Measurements from ENCODE around the gene KLHDC7B.

KLHDC7B gene

DNA sequence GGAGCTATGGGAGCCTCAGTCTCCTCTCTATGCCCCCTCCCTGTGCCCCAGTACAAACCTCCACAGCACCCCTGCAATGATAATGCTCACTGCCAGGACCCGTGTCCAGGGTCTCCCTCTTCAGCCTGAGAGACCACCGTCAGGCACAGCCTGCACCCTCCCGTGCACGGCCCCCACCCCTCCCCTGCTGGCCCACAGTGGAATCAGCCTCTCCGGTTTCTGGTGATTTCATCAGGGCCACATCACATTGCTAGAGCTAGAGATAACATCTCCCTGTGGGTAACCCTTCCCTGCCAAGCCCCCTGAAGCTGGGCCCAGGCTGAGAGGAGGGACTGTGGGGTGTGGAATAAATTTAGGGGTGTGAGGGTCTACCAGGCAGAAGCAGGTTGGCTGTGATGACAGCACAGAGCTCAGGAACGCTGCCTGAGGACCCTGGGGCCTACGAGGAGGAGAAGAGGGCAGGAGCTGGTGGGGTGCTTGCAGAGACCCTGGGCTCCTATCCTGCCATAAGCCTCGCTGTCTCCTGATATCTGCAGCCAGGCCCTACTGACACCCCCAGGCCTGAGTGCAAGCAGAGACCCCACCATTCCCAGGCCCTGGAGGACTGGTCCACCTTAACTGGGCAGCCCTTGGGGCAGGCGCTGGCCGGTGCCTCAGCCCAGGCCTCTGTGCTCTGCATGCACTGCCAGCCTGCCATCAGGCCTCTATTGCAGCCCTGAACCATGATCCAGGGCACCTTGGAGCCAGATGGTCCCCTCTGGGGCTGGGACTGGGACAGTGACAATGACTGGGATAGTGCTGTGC lies at the start of gene KLHDC7B:
KLHDC7B (plus strand) TSS at position 378 of the 804 bp plus-strand sequence; CDS start at position 723, 345 bp downstream.
- TF ChIP-seq GATA2 (IDR thresholded peaks at IDR 0.05; ENCODE audit: low read depth, low read length) (peak; percentile 96), GATA3 (IDR thresholded peaks at IDR 0.05; ENCODE audit: low read depth, low read length) (peak; percentile 54; the same call in 1 of the 2 replicates)

DNA sequence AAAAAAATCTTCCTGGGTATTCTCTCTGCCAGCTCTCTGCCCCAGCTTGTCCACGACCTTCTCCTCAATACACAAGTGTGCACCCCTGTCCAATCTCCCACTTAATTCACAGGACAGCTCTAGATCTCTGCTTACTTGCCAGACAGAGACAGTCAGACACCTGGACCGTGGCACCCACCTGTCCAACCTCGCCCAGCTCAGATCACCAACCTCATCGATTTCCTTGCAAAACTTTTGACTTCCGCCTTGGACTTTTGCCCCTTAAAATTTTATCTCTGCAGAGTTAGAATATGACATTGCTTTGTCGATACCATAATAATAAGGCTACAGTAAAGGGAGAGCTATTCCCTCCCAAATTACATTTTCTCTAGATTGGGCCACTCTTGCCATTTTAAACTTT lies 48.6 kb upstream of the KLHDC7B start:
- TF ChIP-seq GATA3 (IDR thresholded peaks at IDR 0.05; ENCODE audit: low read depth, low read length) = no peak
- no peak for TF ChIP-seq GATA2 (IDR thresholded peaks at IDR 0.05; ENCODE audit: low read depth, low read length)

DNA sequence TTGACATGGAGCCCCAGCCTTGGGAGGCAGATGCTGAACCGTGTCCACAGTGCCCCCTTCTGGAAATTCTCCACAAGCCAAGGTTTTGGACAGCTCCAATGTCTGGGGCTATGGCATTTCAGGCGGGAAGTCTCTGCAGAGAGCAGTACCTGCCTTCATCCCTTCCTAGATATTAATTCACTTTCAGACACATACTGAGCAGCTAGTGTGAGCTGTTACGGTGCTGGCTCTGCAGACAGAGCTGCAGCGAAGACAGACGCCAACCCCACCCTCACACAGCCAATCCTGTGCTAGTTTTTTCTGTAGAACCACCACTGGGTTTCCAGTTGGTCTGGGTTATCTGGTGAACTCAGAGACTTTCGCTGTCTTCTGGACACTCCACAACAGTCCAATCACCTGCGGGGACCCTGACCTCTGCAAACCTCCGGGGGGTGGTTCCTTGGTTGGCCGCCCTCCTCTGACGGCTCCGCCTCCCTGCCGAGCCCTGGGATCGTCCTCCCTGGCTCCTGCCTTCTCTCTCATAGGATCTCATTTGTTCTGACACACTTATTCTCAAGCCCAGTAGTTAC lies 47.3 kb upstream of the KLHDC7B start:
- TF ChIP-seq GATA3 (IDR thresholded peaks at IDR 0.05; ENCODE audit: low read depth, low read length) (no peak), GATA2 (IDR thresholded peaks at IDR 0.05; ENCODE audit: low read depth, low read length) (no peak)

- TF ChIP-seq GATA3 (IDR thresholded peaks at IDR 0.05; ENCODE audit: low read depth, low read length) (no peak), GATA2 (IDR thresholded peaks at IDR 0.05; ENCODE audit: low read depth, low read length) (no peak)
Observed at GRCh38 chr22:50500452-50500851, 45.2 kb upstream of the KLHDC7B start.

DNA sequence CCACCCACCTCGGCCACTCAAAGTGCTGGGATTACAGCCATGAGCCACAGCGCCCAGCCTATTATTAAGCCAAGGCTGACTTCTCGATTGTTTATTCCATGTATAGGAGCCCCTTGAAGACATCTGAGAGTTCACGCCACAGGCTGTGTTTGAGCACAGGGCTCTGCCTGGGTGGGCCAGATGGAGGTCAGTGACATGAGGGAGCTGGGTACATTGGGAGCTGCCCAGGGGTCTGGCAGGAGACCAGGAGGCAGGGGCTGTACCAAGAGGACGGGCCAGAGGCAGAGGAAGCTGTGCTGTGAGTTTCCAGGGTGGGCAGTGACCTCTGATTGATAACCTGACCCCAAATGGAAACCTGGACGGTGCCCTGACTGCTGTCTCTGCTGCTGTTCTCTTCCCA lies 43.6 kb upstream of the KLHDC7B start:
- TF ChIP-seq GATA3 (IDR thresholded peaks at IDR 0.05; ENCODE audit: low read depth, low read length) (no peak), GATA2 (IDR thresholded peaks at IDR 0.05; ENCODE audit: low read depth, low read length) (no peak)

DNA sequence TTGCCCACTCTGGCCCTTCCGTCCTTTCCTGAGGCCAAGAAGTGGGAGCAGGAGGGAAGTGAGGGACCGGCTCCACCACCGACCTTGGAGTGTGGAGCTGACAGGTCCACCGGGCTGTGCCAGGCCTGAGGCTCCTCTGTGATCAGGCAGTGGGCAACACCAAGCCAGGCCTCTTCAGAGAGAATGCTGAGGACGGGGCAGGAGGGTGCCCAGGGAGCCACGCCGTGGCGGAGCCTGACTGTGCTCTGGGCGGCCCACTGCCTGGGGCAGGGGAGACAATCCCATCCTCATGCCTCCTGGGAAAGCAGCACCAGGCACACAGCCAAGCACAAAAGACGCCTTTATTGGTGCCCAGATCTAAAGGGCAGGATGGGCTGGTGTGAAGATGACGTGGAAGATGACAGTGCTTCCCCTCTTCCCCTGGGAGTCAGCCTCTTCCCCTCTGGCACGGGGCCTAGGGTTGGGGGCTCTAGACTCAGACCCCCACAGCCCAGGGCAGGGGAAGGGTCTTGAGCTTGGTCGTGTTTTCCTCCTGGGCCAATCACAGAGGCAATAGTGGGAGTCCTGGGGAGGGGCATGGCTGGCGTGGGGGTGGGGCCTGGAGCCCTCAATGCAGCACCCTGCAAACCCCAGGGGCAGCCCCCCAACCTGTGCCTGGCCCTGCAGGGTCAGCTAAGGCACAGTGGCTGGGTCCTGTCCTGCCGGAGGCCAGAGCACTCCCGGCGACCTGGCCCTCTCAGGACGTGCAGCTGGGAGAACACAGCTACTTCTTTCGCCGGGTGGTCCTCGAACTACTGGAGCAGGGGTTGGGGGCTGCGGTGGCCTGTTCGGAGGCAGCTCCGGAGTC lies 42.8 kb upstream of the KLHDC7B start:
- TF ChIP-seq GATA3 (IDR thresholded peaks at IDR 0.05; ENCODE audit: low read depth, low read length) = no peak

- TF ChIP-seq GATA3 (IDR thresholded peaks at IDR 0.05; ENCODE audit: low read depth, low read length) (no peak), GATA2 (IDR thresholded peaks at IDR 0.05; ENCODE audit: low read depth, low read length) (no peak)
Observed at GRCh38 chr22:50503475-50504145, 42.1 kb upstream of the KLHDC7B start.

- TF ChIP-seq GATA3 (IDR thresholded peaks at IDR 0.05; ENCODE audit: low read depth, low read length) (no peak), GATA2 (IDR thresholded peaks at IDR 0.05; ENCODE audit: low read depth, low read length) (no peak)
Observed at GRCh38 chr22:50504369-50505211, 41.1 kb upstream of the KLHDC7B start.

GRCh38 chr22:50505276-50505775 lies 40.4 kb upstream of the KLHDC7B start:
- no peak for TF ChIP-seq GATA3 (IDR thresholded peaks at IDR 0.05; ENCODE audit: low read depth, low read length)
- TF ChIP-seq GATA2 (IDR thresholded peaks at IDR 0.05; ENCODE audit: low read depth, low read length) = no peak

- no peak for TF ChIP-seq GATA3 (IDR thresholded peaks at IDR 0.05; ENCODE audit: low read depth, low read length)
Observed at GRCh38 chr22:50505776-50506610, 39.7 kb upstream of the KLHDC7B start.

GRCh38 chr22:50506611-50507420 lies 38.9 kb upstream of the KLHDC7B start:
- TF ChIP-seq GATA2 (IDR thresholded peaks at IDR 0.05; ENCODE audit: low read depth, low read length) (no peak), GATA3 (IDR thresholded peaks at IDR 0.05; ENCODE audit: low read depth, low read length) (no peak)
